Mucosa of gallbladder (tissue), 1 donor: ENCODE results near the gene ASB18. TPM values are rescaled to one million over a fixed set of nuclear protein-coding genes. Genes with fewer than 3 reads are reported as not detected.

ENCODE experiments used
- DNase-seq: peaks from one replicate; pipeline ENCODE4 v3.0.0-alpha.2; 2020; ENCODE audit warnings: low spot score
- total RNA-seq: library from RNA; stranded (reverse); gene quantifications from one replicate; pipeline ENCODE4 v1.2.1, GENCODE V29; 2021
- donor health status: DM: no; HTN: no; CAD: no.

The ASB18 gene
- total RNA-seq, 1 donor from 2014 or later, result not detected

- DNase-seq, result no peak
These were observed 90.2 kb downstream of the ASB18 start for GRCh38 chr2:236173729-236174607.

- DNase-seq, result no peak
These were observed 91.0 kb downstream of the ASB18 start for GRCh38 chr2:236173036-236173728.

- DNase-seq, result no peak
These were observed 91.8 kb downstream of the ASB18 start for GRCh38 chr2:236172255-236173035.

- DNase-seq, result no peak
These were observed 92.4 kb downstream of the ASB18 start for GRCh38 chr2:236171680-236172254.

- no peak for DNase-seq
These were observed 93.0 kb downstream of the ASB18 start for GRCh38 chr2:236171181-236171679.

- no peak for DNase-seq
These were observed 93.5 kb downstream of the ASB18 start for GRCh38 chr2:236170590-236171165.

GRCh38 chr2:236169741-236170589, 94.2 kb downstream of the ASB18 start:
- no peak for DNase-seq

GRCh38 chr2:236169151-236169721, 95.0 kb downstream of the ASB18 start:
- no peak for DNase-seq

GRCh38 chr2:236168110-236169080, 95.8 kb downstream of the ASB18 start, which contains the start of gene GBX2:
GBX2 (minus strand) TSS chr2:236168386; CDS start chr2:236167971, 415 bp downstream.
- no peak for DNase-seq

GRCh38 chr2:236167297-236168109, 96.7 kb downstream of the ASB18 start:
- no peak for DNase-seq

- no peak for DNase-seq
These were observed 97.4 kb downstream of the ASB18 start for GRCh38 chr2:236166796-236167296.

GRCh38 chr2:236165842-236166795, 98.1 kb downstream of the ASB18 start:
- no peak for DNase-seq

GRCh38 chr2:236164925-236165841, 99.0 kb downstream of the ASB18 start:
- no peak for DNase-seq

GRCh38 chr2:236164201-236164924, 99.8 kb downstream of the ASB18 start:
- no peak for DNase-seq
